Muscle layer of colon (tissue), 2 donors: ENCODE data around the gene IZUMO1.
"Not testable (repeated sequence)": the region's sequence is repeated elsewhere in the genome, so short reads cannot be mapped to it uniquely, and the experiment has no call there.

ENCODE experiments used
- H3K27ac ChIP-seq: one replicate; pipeline ENCODE4 v1.7.0; 2013; ENCODE audit warnings: low read depth, mild to moderate bottlenecking, low read length, moderate library complexity
- H3K27me3 ChIP-seq, 2 donors: one replicate each; pipeline ENCODE4 v1.7.0; 2013; ENCODE audit warnings: low read length in 2 of 2, mild to moderate bottlenecking in 2 of 2; ENCODE audit not compliant: insufficient read depth in 2 of 2, control insufficient read depth in 1 of 2
- H3K36me3 ChIP-seq: one replicate; pipeline ENCODE4 v1.7.0; 2013; ENCODE audit warnings: mild to moderate bottlenecking, low read length; ENCODE audit not compliant: insufficient read depth
- H3K4me1 ChIP-seq: one replicate; pipeline ENCODE4 v1.7.0; 2013; ENCODE audit warnings: mild to moderate bottlenecking, low read length; ENCODE audit not compliant: insufficient read depth
- H3K4me3 ChIP-seq, 2 donors: one replicate each; pipeline ENCODE4 v1.7.0; 2013; ENCODE audit warnings: low read length in 2 of 2, low read depth in 1 of 2, mild to moderate bottlenecking in 1 of 2, moderate library complexity in 1 of 2
- H3K9ac ChIP-seq: one replicate; pipeline ENCODE4 v1.7.0; 2013; ENCODE audit warnings: low read length
- H3K9me3 ChIP-seq: one replicate; pipeline ENCODE4 v1.7.0; 2013; ENCODE audit warnings: mild to moderate bottlenecking, low read length
- donor health status: abdominal sarcoma.
- donor health status: Adenocarcinoma of cecum.

IZUMO1 gene

GRCh38 chr19:48696353-48697010, 50.2 kb downstream of the IZUMO1 start:
- H3K27me3 ChIP-seq = peaks cover 0 to 9% of the 10 kb centered on the region in 2 donors
- H3K4me1 ChIP-seq = no peaks in the 10 kb centered on the region
- no peak overlapping the region for H3K4me3 ChIP-seq
- no peak overlapping the region for H3K9ac ChIP-seq
- H3K9me3 ChIP-seq = no peaks in the 10 kb centered on the region
- no peak overlapping the region for H3K27ac ChIP-seq
- no peaks in the 10 kb centered on the region for H3K36me3 ChIP-seq

- H3K27ac ChIP-seq = no peak within 1 kb of the TSS
- H3K36me3 ChIP-seq = no peaks in the 10 kb centered on the region
- H3K27me3 ChIP-seq = peaks cover 0 to 9% of the 10 kb centered on the region in 2 donors
- no peaks in the 10 kb centered on the region for H3K9me3 ChIP-seq
- H3K9ac ChIP-seq = no peak within 1 kb of the TSS
- no peak within 1 kb of the TSS for H3K4me3 ChIP-seq
- H3K4me1 ChIP-seq = no peaks in the 10 kb centered on the region
These were observed 50.9 kb downstream of the IZUMO1 start, which contains the start of gene FUT2 for GRCh38 chr19:48695743-48696352. Gene FUT2 (plus strand): TSS chr19:48695971. CDS start chr19:48702957, 6,986 bp downstream.

- H3K36me3 ChIP-seq, H3K4me1 ChIP-seq, H3K27me3 ChIP-seq, H3K27ac ChIP-seq, H3K9me3 ChIP-seq, H3K9ac ChIP-seq, H3K4me3 ChIP-seq: not testable (repeated sequence)
These were observed 53.1 kb downstream of the IZUMO1 start for GRCh38 chr19:48693629-48694028.
